Daoy (cell line): Measurements from ENCODE around the gene PPP1R9B. TPM values are rescaled to one million over a fixed set of nuclear protein-coding genes. Genes with fewer than 3 reads are reported as not detected.

ENCODE experiments used
- DNase-seq: peaks from one replicate; pipeline ENCODE4 v3.0.0-alpha.2; 2015; ENCODE audit warnings: low read depth
- total RNA-seq: library from RNA; depleted of rRNA; stranded (reverse); fragments of >200 nt; shearing (Covaris generic); gene quantifications from 2 replicates; pipeline ENCODE4 v1.2.3, GENCODE V29; 2014

The PPP1R9B gene
- total RNA-seq, 1 experiment from 2014 or later: 36.3 TPM

DNA sequence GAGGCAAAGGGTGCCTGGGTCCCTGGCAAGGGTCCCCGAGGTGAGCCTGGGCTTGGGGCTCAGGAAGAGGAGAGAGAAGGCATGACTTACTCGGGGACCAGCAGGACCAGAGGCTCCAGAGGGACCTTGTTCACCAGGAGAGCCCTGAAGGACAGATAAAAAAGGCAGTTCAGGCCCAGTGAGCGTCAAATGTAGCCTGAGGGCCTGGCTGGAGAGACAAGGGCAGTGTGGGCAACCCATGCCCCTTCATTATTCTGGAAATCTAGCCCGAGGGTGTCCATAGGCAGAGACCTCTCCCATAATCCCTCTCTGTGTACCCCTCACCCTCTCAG lies 36.9 kb upstream of the PPP1R9B start:
- DNase-seq: no peak

DNA sequence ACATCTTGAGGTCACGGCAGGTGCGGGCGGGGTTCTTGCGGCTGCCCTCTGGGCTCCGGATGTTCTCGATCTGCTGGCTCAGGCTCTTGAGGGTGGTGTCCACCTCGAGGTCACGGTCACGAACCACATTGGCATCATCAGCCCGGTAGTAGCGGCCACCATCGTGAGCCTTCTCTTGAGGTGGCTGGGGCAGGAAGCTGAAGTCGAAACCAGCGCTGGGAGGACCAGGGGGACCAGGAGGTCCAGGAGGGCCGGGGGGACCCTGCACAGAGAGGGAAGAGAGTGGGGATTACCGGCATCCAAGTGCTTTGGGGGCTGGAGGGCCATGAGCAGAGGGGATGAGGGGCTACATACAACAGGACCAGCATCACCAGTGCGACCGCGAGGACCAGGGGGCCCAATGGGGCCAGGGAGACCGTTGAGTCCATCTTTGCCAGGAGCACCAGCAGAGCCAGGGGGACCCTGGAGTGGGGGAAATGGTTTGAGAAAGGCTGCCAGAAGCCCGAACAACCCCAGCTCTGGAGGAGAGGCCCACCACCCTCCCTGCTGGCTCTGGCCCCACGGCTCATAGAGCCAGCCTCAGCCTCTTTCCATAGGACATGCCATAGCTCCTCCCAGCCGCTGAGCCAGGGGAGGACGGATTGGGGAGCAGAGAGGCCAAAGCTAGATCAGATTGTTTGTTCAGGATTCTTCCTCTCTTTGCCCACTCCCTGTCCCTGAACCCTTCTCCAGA lies 36.4 kb upstream of the PPP1R9B start:
- DNase-seq: peak; percentile 34

DNA sequence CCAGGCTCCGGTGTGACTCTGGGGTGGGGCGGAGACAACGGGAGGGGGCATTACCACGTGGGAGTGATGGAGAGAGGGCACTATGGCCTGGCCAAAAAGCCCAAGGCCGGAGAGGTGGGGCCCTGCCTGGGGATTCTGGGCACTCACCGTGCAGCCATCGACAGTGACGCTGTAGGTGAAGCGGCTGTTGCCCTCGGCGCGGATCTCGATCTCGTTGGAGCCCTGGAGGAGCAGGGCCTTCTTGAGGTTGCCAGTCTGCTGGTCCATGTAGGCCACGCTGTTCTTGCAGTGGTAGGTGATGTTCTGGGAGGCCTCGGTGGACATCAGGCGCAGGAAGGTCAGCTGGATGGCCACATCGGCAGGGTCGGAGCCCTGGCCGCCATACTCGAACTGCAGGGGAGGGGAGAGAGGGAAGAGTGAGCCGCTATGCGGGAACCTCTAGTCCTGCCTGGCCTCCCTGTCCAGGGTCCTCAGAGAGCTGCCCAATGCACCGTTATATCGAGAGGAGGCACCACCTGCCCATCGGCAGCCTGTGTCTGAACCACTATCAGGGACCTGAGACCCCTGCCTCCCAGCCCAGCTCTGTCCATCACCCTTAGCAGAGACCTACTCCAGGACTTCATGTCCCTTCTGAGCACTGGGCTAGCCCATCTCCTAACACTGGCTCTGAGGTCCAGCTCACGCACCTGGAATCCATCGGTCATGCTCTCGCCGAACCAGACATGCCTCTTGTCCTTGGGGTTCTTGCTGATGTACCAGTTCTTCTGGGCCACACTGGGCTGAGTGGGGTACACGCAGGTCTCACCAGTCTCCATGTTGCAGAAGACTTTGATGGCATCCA lies 35.4 kb upstream of the PPP1R9B start:
- DNase-seq: peak; percentile 27

DNA sequence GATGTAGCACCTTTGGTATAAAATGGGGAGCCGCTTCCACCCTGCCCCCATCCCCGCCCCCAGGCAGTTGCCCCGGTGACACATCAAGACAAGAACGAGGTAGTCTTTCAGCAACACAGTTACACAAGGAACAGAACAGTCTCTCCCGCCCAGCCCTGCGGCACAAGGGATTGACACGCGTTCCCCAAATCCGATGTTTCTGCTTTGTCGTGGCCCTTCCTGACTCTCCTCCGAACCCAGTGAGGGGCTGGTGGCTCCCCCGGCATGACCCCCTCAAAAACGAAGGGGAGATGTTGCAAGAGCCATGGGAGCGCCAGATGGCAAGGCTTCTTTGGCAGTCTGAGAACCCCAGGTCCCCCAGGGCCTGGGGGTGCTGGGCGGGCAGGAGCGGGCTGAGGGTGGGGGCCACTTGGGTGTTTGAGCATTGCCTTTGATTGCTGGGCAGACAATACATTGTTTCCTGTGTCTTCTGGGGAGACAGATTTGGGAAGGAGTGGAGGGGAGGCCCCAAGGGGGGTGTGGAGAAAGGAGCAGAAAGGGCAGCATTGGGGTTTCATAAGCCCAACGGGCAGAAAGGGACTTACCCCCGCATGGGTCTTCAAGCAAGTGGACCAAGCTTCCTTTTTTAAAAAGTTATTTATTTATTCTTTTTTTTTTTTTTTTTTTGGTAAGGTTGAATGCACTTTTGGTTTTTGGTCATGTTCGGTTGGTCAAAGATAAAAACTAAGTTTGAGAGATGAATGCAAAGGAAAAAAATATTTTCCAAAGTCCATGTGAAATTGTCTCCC lies 34.3 kb upstream of the PPP1R9B start:
- peak; percentile 72 for DNase-seq

DNA sequence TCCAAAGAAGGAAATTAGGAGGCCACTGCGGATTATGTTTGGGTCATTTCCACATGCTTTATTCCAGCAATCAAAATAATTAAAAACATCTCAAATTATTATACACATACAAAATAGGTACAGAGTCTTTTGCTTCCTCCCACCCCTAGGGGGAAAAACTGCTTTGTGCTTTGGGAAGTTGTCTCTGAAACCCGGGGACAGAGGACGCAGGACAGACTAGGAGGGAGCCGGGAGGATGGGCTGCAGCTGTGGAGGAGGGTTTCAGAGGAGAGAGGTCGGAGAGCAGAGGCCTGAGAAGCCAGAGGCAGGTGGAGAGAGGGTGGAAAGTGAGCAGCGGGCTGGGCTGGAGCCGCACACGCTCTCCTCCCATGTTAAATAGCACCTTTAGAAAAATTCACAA lies 33.6 kb upstream of the PPP1R9B start:
- peak; percentile 52 for DNase-seq

DNA sequence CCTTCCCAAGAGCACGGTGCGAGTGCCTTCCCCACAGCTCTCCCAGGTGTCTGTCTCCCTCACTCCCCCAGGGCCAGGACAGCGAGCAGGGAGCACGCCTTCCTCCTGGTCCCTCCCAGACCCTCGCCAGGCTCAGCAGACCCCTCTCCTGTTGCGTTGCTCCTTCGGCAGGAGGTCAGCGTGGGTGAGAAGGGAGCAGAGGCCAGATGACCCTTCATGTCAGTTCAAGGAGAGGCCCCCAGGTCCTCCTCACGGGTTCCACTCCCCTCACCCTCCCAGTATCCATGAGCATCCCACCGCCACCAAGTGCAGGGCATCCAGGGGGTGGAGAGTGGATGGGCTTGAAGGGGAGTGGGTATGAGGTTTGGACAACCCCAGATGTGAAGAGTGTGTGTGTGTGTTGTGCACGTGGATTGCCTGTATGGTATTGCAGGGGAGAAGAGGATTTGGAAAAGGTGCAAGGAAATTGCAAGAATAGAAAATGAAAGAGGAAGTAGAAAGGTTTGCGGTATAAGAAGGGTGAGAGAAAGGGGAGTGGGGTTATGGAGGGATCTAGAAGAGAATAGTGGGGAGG lies 33.0 kb upstream of the PPP1R9B start:
- DNase-seq: peak; percentile 59

DNA sequence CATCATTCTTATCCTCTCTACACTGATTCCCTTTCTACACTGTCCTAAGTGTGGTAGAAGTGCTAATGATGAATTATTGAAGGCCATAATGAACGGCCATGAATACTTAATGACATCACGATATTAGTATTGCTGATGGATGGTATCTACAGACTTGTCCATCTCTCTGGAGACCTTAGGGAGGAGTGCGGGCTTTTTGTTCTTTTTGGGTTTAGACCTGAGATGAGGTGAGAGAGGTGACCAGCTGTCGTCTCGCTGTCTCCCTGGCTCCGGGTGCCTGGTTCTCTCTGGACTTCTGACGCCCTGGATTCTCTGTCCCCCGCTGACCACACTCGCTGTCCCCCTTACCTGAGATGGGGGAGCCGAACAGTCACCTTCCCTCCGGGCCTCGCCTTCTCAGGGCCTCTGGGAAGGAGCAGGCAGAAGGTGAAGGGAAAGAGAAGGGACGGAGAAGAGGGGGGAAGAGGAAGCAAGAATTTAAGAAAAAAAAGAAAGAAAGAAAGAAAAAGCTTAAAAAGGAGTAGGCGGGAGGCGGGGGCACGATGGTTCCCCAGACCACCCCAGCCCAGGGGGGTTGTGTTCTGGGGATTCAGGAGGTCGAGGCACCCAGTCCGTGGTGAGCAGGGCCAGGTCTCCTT lies 32.4 kb upstream of the PPP1R9B start:
- peak; percentile 25 for DNase-seq

DNA sequence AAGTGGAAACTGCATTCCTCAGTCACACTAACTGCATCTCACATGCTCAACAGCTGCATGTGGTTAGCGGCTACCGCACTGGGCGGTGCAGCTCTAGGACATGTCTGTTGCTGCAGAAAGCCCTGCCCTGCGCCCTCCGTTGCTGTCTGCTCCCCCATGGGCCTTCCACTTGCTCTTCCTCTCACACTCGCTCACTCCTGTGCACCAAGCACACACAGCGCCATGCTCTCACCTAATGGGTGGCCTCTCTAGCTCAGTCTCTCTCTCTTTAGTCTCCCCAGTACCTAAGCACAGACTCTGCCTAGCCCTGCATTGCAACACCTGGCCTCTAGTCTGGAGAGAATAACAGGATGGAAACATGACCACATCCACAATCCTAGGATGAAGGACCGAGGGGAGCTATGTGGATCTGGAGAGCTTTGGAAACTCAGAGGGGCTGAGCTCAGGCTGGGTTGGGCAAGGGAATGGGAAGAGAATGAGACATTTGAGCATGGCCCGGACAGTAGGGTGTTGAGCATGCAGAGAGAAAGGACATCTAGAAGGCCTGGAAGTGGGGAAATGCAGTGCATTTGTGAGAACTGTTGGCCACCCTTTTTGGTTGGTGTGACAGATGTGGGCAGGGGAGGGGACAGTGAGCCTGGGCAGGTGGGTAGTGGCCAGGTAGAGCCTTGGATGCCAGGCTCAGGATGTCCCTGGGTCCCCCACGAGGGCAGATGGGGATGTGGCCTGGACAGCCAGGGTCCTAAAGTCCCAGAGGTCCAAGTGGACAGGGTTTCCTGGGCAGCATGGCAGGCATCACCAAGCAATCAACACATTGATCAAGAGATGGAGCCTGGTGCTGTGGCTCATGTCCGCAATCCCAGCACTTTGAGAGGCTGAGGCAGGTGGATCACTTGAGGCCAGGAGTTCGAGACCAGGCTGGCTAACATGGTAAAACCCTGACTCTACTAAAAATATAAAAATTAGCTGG lies 31.4 kb upstream of the PPP1R9B start:
- DNase-seq: peak; percentile 55

DNA sequence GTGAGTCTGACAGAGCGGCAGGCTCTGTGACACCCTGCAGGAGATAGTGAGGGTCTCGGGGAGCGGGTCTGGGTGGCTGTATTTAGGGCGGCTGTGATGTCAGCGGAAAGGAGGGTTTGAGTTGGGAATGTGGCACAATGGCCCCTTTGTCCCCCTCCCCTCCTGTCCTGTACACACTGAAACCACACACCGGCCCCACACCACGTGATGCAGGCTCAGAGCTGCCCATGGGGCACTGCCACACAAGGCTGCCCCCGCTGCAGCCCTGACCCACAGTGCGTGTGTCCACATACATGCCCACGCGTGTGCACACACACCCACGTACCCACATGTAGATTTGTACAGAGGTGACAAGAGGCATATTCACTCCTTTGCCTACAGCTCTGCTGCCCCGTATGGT lies 30.7 kb upstream of the PPP1R9B start:
- DNase-seq: no peak

DNA sequence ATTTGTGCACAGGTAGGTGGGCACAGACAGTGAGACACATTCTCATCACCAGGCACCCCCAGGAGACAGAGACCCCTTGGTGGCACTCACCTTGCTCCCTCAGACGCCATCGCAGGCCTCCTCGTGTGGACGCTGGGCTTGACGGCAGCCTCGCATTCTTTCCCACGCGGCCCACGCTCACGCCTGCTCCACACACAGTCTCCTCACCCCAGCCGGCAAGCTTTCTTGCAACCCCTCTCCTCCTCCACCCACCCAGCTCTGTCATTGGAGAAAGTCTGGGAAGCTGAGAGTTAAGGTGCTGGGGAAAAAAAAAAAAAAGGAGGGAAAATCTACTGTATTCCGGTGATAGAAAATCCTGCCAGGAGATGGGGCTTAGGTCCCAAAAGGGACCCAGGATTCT lies 30.1 kb upstream of the PPP1R9B start:
- no peak for DNase-seq

DNA sequence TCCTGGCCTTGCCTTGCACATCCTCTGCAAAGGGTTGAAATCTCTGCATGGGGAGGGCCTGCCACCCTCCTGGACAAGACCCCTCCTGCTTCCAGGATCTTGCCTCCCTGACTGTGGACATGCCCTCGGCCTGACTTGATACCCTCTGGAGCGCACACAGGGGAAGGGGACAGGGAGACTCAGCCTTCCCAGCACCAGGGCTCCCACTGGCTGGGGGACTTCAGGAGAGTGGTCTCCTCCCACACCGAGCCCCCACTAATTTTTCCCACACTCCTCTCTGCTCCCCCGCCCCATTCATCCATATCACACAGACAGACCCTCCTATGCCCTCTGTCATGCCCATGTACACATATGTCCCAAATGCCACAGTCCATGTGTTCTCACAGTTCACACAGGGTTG lies 29.6 kb upstream of the PPP1R9B start:
- DNase-seq: no peak

DNA sequence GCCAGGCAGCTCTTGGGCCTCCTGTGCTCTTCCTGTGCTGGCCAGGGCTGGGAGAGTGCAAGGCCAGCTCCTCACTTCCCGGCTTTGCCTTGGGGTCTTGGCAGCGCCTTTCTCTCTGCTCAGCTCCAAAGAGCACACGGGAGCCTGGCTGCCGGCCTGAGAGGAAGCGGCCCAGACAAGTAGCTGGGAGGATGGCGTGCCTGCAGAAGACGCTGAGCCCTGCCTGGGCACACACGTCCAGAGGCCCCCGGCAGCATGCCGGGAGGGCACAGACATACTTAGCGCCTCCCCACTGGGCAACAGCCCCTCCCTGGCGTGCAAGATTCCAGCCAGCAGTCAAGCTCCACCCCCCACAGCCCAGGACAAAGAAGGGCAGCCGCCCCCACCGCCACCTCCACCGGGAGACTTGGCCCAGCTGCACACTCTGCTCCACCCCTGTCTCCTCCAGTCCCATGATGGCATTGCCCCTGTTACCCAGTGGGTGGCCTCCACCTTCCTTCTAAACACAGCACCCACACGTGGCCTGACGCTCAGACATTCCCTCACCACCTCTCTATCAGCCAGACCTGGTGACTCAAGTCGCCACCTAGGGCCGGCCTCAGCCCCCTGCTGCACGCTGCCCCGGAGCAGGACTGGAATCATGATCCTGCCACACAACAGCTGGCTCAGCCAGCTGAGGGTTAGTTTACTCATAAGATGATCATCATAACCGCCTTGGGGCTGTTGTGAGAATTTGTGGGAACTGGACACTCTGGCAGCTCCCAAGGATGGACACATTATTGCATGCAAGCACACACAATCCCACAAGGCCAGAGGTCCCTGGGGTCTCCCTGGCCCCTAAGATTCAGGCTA lies 27.7 kb upstream of the PPP1R9B start:
- DNase-seq: peak; percentile 99

DNA sequence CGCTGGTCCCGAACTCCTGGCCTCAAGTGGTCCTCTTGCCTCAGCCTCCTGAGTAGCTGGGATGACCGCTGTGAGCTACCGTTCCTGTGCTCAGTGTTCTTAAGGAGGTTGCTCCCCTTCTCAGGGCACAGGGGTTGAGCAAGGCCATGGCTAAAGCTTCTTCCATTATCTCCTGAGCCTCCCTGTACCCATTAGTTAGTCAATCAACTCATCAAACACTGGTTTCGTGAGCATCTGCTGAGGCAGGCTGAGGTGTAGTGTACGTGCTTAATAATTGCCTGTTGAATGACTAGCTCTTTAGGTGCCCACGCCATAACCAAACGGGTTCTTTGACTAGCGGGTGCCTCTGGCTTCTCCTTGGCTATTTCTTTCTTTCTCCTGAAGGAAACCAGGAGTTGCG lies 27.0 kb upstream of the PPP1R9B start:
- no peak for DNase-seq

DNA sequence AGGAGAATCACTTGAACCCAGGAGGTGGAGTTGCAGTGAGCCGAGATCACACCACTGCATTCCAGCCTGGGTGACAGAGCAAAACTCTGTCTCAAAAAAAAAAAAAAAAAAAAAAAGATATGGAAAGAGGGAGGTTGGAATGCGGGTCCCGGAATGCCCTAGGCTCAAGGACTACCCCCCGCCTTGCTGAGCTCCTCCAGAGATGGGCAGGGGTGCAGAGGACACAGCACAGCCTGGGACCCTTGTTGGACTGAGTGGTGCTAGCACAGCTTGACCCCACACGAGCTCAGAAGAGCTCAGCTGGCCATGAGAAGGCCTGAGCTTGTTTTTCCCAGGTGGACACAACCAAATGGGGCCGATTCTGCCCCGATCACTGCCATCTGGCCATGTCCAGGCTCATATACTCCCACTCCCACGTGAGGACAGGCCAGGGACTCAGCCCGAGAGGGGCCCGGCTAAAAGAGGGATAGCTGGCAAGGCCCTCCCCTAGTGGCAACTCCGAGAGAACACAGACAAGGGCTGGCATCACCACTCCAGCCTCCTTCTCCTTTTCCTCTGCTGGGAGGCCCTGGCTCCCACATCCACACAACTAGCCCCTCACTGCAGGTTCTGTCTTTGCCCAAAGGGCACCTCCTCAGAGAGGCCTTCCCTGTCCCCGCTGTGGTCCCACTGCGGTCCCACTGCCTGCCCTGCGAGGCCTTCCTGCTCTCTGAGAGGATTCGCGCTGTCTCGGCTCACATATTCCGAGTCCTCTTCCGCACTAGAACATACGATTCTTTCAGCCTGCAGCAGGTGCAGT lies 26.3 kb upstream of the PPP1R9B start:
- peak; percentile 41 for DNase-seq

DNA sequence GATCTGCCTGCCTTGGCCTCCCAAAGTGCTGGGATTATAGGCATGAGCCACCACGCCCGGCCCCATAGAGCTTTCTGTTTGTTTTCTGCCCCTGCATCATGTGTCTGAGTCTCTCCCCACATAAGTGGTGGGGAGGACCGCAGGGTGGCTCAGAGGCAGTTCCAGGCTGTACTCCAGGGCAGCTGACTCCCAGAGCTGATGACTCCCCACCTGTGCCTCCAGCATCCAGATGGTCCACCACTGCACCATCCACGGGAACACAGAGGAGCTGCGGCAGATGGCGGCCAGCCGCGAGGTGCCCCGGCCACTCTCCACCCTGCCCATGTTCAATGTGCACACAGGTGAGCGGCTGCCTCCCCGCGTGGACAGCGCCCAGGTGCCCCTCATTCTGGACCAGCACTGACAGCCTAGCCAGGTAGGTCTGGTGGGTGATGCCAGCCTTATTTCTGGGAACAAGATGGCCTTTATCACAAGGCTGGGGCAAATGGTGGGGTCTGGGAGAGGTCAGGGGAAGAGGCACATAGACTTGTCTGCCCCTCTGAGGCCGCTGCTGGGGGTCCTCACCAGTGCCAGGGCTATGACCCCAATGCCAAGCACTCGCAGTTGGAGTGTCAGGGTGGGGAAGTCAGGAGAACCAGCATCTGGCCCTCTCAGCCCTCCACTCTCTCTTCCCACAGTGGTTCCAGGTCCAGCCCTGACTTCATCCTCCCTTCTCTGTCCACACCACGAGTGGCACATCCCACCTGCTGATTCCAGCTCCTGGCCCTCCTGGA lies 24.7 kb upstream of the PPP1R9B start:
- DNase-seq: peak; percentile 73

DNA sequence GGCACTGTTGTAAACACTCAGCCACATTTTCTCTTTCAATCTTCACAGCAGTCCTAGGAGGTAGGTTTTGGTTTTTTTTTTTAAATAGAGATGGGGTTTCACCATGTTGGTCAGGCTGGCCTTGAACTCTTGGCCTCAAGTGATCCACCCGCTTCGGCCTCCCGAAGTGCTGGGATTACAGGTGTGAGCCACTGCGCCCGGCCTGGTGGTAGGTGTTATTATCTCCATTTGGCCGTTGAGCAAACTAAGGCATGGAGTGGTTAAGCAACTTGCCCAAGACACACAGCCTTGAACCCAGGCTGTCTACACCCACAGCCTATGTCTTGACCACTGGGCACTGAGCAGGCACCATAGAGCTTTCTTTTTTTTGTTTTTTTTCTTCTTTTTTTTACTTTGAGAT lies 24.0 kb upstream of the PPP1R9B start:
- no peak for DNase-seq

DNA sequence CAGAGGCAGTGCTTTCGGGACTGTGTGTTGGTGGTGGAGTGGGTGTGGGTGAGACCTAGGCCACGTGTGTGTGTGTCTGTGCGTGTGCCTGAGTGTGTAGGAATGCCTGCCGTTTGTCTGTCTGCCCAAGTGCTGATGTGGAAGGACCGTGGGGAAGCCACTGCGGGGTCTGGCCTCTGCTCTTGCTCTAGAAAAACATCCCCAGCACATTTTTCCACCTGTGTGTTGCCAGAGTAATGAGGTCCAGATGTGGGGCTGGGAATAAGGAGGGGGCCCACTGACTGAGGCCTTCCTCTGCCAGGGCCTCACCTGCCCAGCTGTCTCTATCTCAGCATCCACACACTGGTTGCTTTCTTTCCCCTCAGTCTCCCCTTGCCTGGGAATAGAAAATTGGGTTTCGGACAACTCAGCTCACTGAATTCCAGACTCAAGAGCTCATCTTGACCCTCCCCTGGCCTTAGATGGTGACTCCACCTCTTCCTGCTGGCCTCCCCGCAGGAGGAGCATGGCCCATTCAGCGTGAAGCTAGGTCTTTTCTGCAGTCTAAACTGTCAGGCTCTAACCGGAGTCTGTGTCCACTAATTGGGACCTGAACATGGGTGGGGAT lies 23.0 kb upstream of the PPP1R9B start:
- DNase-seq: peak; percentile 91
